ES-I3 (cell line): ENCODE measurements around the gene KAZN.

Experiments used
- H3K36me3 ChIP-seq: 2 replicates; pipeline ENCODE4 v1.6.1; 2013; ENCODE audit warnings: mild to moderate bottlenecking, low read length, control low read depth, moderate library complexity; ENCODE audit not compliant: insufficient read depth
- H3K4me1 ChIP-seq: 2 replicates; pipeline ENCODE4 v1.6.1; 2013; ENCODE audit warnings: mild to moderate bottlenecking, control low read depth, low read length; ENCODE audit not compliant: insufficient read depth
- H3K9ac ChIP-seq: 2 replicates; pipeline ENCODE4 v1.6.1; 2013; ENCODE audit warnings: low read depth, mild to moderate bottlenecking, low read length, moderate library complexity
- H3K9me3 ChIP-seq: 2 replicates; pipeline ENCODE4 v1.6.1; 2013; ENCODE audit warnings: mild to moderate bottlenecking, low read length, moderate library complexity; ENCODE audit not compliant: control insufficient read depth, insufficient read depth

Gene KAZN

DNA sequence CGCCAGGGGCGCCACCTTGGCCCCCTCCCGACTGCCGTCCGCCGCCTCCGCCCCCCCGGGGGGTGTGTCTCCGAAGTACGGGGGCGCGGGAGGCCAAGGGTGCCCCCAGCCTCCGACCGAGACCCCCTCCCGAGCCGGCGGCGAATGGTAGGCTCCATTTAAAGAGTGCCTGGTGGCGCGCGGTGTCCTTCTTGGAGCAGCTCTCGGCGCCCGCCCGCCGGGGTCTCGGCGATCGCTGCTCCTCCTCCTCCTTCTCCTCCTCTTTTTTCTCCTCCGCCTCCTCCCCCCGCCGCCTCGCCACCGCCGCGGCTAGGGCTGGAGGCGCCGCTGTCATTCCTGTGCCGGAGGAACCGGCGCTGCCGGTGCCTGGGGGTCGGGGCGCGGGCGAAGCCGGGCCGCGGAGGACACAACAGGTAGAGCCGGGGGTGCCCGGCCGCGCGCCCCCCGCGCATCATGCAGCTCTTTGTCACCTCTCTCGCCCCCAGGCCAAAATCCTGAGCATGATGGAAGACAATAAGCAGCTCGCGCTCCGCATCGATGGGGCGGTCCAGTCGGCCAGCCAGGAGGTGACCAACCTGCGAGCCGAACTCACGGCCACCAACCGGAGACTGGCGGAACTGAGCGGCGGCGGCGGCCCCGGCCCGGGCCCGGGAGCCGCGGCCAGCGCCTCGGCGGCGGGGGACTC is at the start of gene KAZN:
TSS of gene KAZN (plus strand) at position 188 of the 685 bp plus-strand sequence.
- no peaks in the 10 kb centered on the region; the same call in 1 of the 2 replicates for H3K36me3 ChIP-seq
- peaks cover 42% of the 10 kb centered on the region for H3K4me1 ChIP-seq

DNA sequence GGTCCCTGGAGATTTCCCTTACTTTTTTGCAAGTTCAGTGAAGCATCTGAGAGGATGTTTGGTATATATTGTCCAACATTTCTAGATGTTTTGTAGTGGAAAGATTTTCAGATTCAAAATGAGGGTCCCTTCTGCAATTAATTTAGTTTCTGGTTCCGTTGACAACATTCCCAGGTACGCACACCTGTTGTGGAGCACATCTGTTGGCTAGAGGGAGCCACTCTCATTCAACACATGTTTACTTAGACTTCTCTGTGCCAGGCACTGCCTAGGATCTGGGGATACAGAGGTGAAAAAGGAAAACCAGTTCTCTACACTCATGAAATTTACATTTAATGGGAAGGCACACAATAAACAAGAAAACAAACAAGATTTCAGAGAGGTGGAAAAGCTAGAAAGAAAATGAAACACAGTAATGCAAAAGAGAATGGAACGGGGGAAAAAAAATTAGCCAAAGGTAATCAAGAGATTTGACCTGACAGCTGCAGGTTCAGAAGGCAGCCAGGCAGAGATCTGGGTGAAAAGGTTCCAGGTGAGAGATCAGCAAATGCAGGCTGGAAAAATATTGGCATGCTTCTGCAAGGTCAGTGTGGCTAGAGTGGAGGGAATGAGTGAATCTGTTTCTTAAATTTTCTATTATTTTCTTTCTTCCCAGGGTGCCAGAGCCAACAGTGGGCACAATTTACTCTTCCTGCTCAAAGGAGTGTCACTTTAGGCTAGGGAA is 48.4 kb upstream of the KAZN start:
- H3K9me3 ChIP-seq = no peaks in the 10 kb centered on the region
- no peaks in the 10 kb centered on the region for H3K36me3 ChIP-seq
- peaks cover 5% of the 10 kb centered on the region; the same call in 1 of the 2 replicates for H3K4me1 ChIP-seq
- H3K9ac ChIP-seq = no peak overlapping the region

More for the DNA sequence above, at the start of gene KAZN:
- H3K9ac ChIP-seq = peak within 1 kb of the TSS; percentile 72
- H3K9me3 ChIP-seq = no peaks in the 10 kb centered on the region

DNA sequence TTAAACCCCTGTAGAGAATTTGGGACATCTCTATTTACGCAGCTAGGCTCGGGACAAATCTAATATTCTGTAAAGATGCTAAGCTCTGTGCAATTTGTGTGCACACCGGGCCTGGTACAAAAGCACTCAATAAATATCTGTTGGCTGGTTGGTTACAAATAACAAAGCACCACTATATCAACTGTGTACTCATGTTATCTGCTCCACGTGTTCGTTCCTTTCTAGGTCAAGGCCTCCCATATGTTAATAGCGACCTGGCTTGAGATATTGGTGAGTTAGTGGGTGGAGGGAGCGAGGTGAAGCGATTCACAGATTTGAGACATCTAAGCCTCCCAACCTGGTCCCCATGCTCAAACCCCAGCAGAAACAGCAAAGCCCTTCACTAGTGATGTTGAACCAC is 47.1 kb upstream of the KAZN start:
- Histone ChIP-seq H3K36me3 (no peaks in the 10 kb centered on the region), H3K4me1 (peaks cover 5% of the 10 kb centered on the region; the same call in 1 of the 2 replicates), H3K9me3 (no peaks in the 10 kb centered on the region), H3K9ac (no peak overlapping the region)

DNA sequence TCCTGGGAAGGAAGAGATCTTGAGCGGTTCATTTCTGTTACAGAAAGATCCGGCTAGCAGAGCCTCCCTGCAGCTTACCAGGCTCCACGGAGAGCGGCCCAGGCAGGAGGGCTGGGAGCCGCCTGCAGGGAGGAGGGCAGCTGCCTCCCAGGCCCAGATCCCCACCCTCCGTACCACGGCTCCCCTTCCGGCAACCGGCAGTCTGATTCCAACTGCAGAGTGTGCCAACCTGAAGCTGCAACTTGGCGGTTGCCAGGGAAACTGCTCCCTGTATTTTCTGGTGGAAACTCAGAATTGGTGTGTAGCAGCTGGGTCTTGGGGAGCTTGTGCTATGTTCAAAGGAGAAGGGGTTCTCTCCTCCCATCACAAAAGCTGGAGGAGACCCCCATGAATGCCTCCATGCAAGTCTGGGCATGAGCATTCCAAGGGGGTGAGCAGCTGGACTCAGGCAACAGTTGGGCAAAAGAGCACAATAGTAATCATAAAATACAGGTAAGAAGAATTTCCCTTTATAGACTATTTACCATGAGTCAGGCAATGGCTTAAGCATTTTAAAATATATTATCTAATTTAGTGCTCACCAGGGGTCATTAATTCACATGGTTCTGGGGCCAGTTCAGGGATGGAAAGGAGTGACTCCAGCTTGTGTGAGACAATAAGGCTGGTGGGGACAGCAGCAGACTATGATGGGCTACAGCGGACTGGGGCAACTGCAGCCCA is 46.1 kb upstream of the KAZN start:
- no peaks in the 10 kb centered on the region for H3K36me3 ChIP-seq
- no peaks in the 10 kb centered on the region for H3K9me3 ChIP-seq
- H3K4me1 ChIP-seq = peaks cover 5% of the 10 kb centered on the region; the same call in 1 of the 2 replicates
- H3K9ac ChIP-seq = no peak overlapping the region

- H3K9ac ChIP-seq = no peak overlapping the region
- H3K9me3 ChIP-seq = no peaks in the 10 kb centered on the region
- peaks cover 5% of the 10 kb centered on the region; the same call in 1 of the 2 replicates for H3K4me1 ChIP-seq
- no peaks in the 10 kb centered on the region for H3K36me3 ChIP-seq
These were observed 44.8 kb upstream of the KAZN start for GRCh38 chr1:14553711-14554110.

DNA sequence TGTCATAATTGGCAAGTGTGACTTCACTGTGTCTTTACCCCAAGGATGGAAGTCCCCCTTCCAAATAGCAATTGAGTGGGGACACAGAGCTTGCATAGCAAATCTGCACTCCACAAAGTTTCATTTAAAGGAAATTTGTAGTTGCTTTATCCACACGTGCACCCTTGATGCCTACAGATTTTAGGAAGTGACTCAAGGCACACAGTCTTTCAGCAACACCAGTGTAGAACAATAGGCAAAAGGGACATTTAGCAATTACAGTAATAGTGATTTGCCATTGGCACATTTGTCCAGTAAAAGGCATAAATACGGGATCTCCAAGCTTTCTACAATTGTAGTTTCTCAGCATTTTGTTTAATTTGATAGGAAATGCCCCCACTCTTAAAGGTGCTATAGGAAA is 43.4 kb upstream of the KAZN start:
- Histone ChIP-seq H3K36me3 (no peaks in the 10 kb centered on the region), H3K9ac (no peak overlapping the region), H3K9me3 (no peaks in the 10 kb centered on the region), H3K4me1 (peaks cover 3% of the 10 kb centered on the region; the same call in 1 of the 2 replicates)

- no peaks in the 10 kb centered on the region for H3K4me1 ChIP-seq
- H3K9ac ChIP-seq = no peak overlapping the region
- H3K36me3 ChIP-seq = no peaks in the 10 kb centered on the region
- no peaks in the 10 kb centered on the region for H3K9me3 ChIP-seq
These were observed 37.3 kb upstream of the KAZN start for GRCh38 chr1:14561014-14561693.

- Histone ChIP-seq H3K36me3 (no peaks in the 10 kb centered on the region), H3K9ac (no peak overlapping the region), H3K9me3 (no peaks in the 10 kb centered on the region), H3K4me1 (no peaks in the 10 kb centered on the region)
These were observed 33.4 kb upstream of the KAZN start for GRCh38 chr1:14565090-14565489.

- H3K4me1 ChIP-seq = no peaks in the 10 kb centered on the region
- H3K9me3 ChIP-seq = no peaks in the 10 kb centered on the region
- H3K9ac ChIP-seq = no peak overlapping the region
- H3K36me3 ChIP-seq = no peaks in the 10 kb centered on the region
These were observed 31.4 kb upstream of the KAZN start for GRCh38 chr1:14567056-14567455.

GRCh38 chr1:14567903-14568302 is 30.6 kb upstream of the KAZN start:
- Histone ChIP-seq H3K4me1 (no peaks in the 10 kb centered on the region), H3K9ac (no peak overlapping the region)

DNA sequence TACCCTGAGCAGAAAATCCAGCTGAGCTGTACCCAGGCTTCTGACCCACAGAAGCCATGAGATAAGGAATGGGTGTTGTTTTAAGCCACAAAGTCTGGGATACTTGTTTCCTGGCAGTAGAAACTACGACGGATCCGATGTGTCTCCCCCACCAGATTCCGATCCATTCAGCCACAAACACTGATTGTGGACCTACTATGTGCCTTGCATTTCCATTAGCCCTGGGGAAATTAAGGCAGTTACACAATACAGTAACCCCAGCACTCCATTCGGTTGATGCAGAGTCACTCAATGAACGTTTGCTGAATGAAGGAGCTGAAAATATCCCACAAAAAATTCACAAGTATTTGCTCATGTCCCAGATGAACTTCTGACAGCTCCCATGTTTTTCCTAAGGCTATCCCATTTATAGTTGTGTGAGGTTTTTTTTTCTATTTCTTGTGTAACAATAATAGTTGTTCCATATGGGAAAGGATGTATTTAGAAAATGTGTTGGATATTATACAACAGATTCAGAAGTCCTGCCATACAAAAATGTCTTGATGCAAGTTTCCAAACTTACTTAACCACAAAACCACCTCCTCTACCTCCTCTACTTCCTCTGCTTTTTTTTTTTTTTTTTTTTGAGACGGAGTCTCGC is 29.6 kb upstream of the KAZN start:
- no peaks in the 10 kb centered on the region for H3K36me3 ChIP-seq
- no peak overlapping the region for H3K9ac ChIP-seq
- H3K4me1 ChIP-seq = no peaks in the 10 kb centered on the region
- no peaks in the 10 kb centered on the region for H3K9me3 ChIP-seq

More at GRCh38 chr1:14567903-14568302, 30.6 kb upstream of the KAZN start:
- Histone ChIP-seq H3K9me3 (no peaks in the 10 kb centered on the region), H3K36me3 (no peaks in the 10 kb centered on the region)

DNA sequence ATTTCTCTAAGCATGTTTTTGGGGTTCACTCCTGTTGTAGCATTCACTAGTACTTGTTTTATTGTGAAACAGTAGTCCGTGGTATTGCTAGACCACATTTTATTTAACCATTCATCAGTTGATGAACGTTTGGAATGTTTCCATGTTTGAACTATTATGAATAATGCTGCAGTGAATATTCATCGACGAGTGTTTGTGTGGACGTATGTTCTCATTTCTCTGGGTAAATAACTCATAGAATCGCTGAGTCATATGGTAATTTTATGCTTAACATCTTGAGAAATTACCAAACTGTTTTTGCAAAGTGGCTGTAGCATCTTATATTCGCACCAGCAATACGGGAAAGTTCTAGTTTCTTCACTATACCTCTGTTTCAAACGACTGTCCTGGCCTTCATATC is 28.0 kb upstream of the KAZN start:
- Histone ChIP-seq H3K9ac (no peak overlapping the region), H3K9me3 (no peaks in the 10 kb centered on the region), H3K4me1 (no peaks in the 10 kb centered on the region), H3K36me3 (no peaks in the 10 kb centered on the region)

DNA sequence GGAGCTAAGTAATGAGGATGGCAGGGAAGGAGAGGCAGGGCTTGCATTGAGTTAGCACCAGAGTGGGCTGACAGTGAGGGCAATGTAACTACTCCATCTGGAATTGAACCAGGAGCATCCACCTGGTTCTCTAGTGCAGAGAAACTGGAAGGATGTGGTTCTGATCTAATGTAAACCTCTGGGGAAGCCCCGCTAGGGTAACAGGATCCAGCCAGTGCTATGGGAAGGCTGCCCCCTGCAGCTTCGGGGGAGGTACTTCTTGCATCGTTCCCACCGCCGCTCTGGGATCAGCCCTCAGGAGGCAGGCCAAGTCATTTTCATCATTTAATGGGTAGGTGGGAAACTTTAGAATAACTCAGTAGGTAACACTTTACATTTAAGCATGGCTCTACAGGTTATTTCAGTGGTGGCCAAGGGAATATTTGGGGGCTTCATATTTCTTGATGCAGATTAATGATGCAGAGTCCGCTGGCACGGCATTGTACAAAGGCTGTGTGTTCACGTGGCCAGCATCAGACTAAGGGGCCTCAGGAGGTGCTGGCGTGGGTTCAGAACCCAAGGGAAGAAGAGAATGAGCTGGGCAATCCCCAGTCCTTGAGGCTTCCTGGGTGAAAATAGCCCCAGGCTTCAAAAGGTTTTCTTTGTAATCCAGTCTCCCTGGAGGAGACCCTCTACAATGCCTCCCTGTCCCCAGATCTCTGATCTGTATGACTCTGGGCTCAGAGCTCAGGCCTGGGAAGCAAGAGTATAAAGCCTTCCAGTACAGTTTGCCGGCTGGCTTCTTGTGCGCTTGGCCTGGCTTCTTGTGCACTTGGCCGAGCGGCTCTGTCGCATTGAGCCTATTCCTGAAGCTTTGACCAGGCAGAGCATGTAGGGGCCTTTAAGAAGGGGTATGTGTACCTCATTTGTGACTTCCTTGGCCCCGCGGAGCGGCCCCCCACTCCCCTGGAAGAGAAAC is 26.4 kb upstream of the KAZN start:
- no peak overlapping the region for H3K9ac ChIP-seq
- H3K4me1 ChIP-seq = no peaks in the 10 kb centered on the region
- H3K36me3 ChIP-seq = no peaks in the 10 kb centered on the region
- no peaks in the 10 kb centered on the region for H3K9me3 ChIP-seq
